Colon (tissue), 2 donors: ENCODE measurements around the gene CELF2.
"Not testable (repeated sequence)": the region's sequence is repeated elsewhere in the genome, so short reads cannot be mapped to it uniquely, and the experiment has no call there.

ENCODE experiments used
- FAIRE-seq: peaks from 2 replicates; lab custom pipeline; 2012; peaks lifted over from hg19 to GRCh38; lab: Jason Lieb, UNC
- donor health status: control.
- donor health status: control.

Gene CELF2

GRCh38 chr10:11017570-11018431, at the start of gene CELF2:
Gene CELF2 (plus strand): TSS chr10:11017872. CDS start chr10:11018090, 218 bp downstream.
- FAIRE-seq: no peak

DNA sequence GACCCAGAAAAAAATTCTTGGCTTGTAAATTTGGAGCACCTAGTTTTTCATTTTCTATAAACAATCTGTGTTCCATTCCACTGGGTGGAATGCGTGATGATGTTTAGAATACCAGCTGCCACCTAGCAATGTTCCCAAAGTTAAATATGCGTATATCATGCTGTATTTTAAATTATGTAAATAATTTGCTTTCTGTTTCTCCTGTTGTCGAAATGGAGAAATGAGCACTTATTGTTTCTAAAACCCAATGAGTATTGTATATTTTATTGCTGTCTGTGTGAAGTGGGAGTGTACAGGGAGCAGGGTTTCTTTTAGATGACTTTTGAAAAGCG, 49.4 kb upstream of the CELF2 start:
- FAIRE-seq: no peak

DNA sequence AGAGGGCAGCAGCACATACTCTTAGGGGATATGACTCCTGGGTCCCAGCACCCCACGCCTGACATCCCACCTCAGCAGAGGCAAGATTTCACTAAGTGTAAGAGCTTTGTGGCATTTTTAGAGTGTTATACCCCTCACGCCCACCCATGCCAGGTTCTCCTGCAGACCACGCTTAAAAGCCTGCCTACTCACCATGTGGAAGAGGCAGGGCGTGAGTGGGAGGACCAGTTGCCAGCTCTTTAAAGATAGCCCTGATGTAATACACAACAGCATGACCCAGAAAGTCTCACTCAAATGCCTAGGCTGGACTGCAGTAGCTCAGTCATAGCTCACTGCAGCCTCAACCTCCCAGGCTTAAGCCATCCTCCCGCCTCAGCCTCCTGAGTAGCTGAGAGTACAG, 44.4 kb upstream of the CELF2 start:
- no peak for FAIRE-seq

DNA sequence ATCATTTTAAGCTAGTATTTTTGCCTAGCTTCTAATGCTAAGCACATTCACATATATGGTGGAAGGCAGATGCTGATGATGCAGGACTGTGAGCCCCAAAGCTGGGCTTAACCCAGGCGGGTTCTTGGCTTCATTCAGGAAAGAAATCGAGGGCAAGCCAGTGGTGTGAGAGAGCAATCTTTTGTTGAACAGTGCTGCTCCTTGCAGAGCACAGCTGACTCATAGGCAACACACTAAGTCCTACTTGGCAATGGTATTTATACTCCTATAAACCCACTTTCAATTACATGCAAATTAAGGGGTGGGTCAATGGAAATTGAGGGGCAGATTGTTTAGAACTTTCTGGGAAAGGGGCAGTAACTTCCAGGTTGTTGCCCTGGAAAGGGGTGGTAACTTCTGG, 42.0 kb upstream of the CELF2 start:
- FAIRE-seq: no peak

GRCh38 chr10:10976652-10977051, 41.0 kb upstream of the CELF2 start:
- FAIRE-seq: no peak

- no peak for FAIRE-seq
These were observed 40.3 kb upstream of the CELF2 start for GRCh38 chr10:10977226-10977956.

GRCh38 chr10:10977978-10978377, 39.7 kb upstream of the CELF2 start:
- no peak for FAIRE-seq

DNA sequence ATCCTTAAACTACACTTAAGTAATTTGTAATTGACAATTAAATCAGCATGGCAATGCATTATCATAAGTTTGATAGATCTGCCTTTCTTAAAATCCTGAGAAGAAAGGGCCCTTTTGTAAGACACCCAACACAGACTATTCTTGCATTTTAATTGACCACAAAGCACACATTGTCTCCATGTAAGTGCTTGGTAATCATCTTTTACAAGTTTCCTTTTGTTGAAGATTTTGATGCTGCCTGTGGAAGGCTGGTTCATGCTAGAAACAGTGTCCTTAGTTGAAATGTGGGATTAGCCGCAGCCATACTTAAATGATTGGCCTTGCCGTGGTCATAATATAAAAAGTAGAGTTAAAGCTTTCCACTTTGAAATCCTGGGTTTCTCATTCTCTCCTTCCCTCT, 32.3 kb upstream of the CELF2 start:
- no peak for FAIRE-seq

- no peak for FAIRE-seq
These were observed 31.1 kb upstream of the CELF2 start for GRCh38 chr10:10986606-10987005.

DNA sequence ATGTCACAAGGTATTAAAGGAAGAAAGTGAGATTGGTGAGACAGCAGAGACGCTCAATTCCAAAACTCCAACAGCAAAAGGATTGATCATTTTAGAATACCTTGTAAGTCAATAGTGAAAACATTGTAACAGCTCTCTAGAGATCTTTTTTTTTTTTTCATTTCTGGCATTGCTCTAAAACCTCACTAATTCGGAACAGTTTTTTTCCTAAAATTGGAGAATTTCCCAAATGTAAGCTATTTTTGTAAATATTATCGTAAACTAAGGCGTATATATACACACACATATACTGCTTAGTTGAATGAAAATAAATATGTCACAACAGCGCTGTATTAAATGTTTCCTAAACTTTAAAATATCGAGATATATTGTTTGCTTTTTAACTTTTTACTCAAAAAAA, 30.6 kb upstream of the CELF2 start:
- no peak for FAIRE-seq

GRCh38 chr10:10989669-10990068, 28.0 kb upstream of the CELF2 start:
- FAIRE-seq: no peak

DNA sequence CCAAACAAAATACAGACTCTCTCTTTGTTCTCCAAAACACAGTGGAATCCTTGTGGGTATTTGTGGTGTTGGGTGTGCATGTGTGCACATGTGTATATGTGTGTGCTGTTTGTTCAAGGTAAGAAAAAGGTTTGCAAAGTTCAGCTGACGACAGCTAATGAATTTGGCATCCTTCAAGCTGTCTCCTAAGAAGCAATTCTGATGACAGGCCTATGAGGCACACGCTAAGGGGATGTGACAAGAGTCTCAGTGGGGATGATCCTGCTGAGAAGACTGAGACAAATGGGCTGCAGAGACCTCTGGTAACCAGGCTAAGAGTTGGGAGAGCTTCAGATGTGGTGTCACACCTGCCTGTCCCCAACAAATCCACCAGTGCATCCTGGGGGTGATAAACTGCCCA, 26.5 kb upstream of the CELF2 start:
- FAIRE-seq: no peak

DNA sequence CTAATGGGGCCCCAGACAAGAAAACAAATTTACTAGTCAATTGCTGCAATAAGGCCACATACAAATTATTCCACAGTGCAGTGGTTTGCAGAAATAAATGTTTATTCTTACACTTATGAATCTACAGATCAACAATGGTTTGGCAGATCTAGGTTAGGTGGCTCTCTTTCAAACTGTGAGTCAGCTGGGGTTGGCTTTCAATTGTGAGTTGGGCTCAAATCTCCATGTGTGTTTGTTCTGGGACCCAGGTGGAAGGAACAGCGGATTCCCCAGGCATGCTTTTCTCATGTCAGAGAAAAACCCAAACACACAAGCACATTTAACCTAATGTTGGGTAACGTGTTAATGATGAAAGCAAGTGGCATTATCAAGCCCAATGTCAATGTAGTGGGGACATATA, 25.6 kb upstream of the CELF2 start:
- no peak for FAIRE-seq

- FAIRE-seq: no peak
These were observed 24.5 kb upstream of the CELF2 start for GRCh38 chr10:10992961-10993714.

DNA sequence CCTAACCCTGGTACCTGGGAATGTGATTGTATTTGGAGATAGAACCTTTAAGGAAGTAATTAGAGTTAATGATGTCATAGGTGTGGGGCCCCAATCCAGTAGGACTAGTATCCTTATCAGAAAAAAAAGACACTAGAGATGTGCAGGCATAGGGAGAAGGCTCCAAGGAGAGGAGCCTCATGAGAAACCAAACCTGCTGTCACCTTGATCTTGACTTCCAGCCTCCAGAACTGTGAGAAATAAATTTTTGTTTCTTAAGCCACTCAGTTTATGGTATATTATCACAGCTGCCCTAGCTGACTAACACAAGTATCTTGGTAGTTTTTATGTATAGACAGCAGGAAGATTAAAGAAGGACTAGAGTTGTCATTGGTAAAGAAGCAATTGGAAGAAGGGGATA, 23.9 kb upstream of the CELF2 start:
- FAIRE-seq: no peak

- no peak for FAIRE-seq
These were observed 23.3 kb upstream of the CELF2 start for GRCh38 chr10:10994360-10994759.

DNA sequence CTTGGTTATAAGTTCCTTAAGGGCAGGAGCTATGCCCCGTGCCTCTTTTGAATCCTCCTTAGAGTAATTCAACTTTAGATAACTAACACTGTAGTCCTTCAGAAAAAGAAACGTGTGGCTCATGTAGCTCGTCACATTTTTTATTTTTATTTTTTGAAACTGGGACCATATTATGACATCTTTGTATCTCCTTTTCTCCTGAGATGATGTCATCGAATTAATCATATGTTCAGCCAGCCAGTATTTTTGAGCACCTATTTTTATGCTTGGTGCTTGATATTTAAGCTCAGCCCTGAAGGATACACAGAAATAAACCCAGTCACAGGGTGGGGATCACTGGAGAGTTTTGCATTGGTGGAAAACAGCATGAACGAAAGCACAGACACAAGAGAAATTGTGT, 22.6 kb upstream of the CELF2 start:
- no peak for FAIRE-seq

DNA sequence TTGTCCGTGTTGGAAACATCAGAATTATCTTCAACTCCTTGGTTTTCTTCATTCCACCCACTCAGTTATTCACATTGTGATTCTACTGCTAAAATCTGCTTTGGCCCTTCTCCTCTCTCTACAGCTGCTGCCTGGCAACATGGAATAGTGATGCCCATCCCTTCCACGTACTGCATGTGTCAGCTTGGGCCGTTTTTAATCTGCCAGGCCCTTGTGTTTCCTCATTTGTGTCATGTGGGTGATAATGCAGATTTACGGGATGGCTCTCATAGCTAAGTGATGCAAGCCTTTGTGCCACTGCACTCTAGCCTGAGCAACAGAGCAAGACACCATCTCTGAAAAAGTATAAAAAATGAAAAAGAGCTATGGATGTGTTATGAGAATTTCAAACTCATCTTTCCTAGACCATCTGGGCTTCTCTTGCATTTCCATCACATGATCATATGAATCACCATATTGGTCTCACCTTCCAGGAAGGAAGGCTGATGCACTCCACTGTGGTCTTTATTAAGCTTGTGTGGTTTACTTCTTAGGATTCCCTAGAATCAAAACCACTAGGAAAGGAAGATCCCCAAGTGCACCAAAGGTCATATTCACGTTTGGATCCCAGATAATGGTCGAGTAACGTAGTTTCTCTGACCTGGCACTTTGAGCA, 20.6 kb upstream of the CELF2 start:
- FAIRE-seq: no peak

DNA sequence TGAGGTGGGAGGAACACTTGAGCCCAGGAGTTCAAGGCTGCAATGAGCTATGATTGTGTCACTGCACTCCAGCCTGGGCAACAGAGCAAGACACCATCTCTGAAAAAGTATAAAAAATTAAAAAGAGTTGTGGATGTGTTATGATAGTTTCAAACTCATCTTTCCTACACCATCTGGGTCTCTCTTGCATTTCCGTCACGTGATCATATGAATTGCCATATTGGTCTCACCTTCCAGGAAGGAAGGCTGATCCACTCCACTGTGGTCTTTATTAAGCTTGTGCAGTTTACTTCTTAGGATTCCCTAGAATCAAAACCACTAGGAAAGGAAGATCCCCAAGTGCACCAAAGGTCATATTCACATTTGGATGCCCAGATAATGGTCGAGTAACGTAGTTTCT, 18.2 kb upstream of the CELF2 start:
- FAIRE-seq: not testable (repeated sequence)

- FAIRE-seq: no peak
These were observed 15.2 kb upstream of the CELF2 start for GRCh38 chr10:11002485-11002884.

DNA sequence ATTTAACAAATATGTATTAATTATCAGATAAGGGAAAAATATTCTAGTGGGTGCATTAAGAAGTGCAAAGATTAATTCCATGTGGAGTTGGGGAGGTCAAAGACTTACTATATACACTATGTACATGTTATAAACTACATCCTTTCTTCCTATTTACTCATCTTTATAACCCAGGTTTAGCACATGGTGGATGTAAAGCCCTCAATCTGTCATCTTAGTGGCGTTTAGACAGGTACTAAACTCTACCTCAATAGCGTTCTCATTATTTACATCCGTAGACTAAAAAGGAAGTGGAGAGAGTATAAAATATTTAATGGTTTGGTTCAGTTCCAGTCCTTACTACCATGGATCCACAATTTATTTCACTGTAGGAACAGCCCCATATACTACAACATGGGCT, 14.8 kb upstream of the CELF2 start:
- FAIRE-seq: no peak

- FAIRE-seq: no peak
These were observed 14.0 kb upstream of the CELF2 start for GRCh38 chr10:11003679-11004078.
